Inferior parietal cortex (tissue), 1 donor: Measurements from ENCODE around the gene BRINP2.

Source experiments
- DNase-seq: peaks from one replicate; pipeline ENCODE4 v3.0.0-alpha.2; 2016; ENCODE audit errors: extremely low spot score

BRINP2 gene

GRCh38 chr1:177170756-177171535, at the start of gene BRINP2:
BRINP2 (plus strand) TSS chr1:177170958; CDS start chr1:177229877, 58,919 bp downstream.
- DNase-seq, result peak; percentile 84

GRCh38 chr1:177122461-177123251, 48.1 kb upstream of the BRINP2 start:
- DNase-seq, result no peak

- DNase-seq, result no peak
Measured at GRCh38 chr1:177124577-177125278, 46.0 kb upstream of the BRINP2 start.

GRCh38 chr1:177126267-177126666, 44.5 kb upstream of the BRINP2 start:
- no peak for DNase-seq

- DNase-seq, result no peak
Measured at GRCh38 chr1:177128665-177129281, 42.0 kb upstream of the BRINP2 start.

- DNase-seq, result no peak
Measured at GRCh38 chr1:177130451-177130945, 40.3 kb upstream of the BRINP2 start.

- DNase-seq, result no peak
Measured at GRCh38 chr1:177131723-177132122, 39.0 kb upstream of the BRINP2 start.

- DNase-seq, result no peak
Measured at GRCh38 chr1:177132141-177132540, 38.6 kb upstream of the BRINP2 start.

- no peak for DNase-seq
Measured at GRCh38 chr1:177133977-177134538, 36.7 kb upstream of the BRINP2 start.

GRCh38 chr1:177135250-177135649, 35.5 kb upstream of the BRINP2 start:
- no peak for DNase-seq

GRCh38 chr1:177137814-177138213, 32.9 kb upstream of the BRINP2 start:
- DNase-seq, result no peak

GRCh38 chr1:177138347-177138746, 32.4 kb upstream of the BRINP2 start:
- no peak for DNase-seq

- no peak for DNase-seq
Measured at GRCh38 chr1:177142010-177142409, 28.7 kb upstream of the BRINP2 start.

GRCh38 chr1:177142791-177143271, 27.9 kb upstream of the BRINP2 start:
- DNase-seq, result no peak

GRCh38 chr1:177145106-177146070, 25.4 kb upstream of the BRINP2 start:
- no peak for DNase-seq

- no peak for DNase-seq
Measured at GRCh38 chr1:177146499-177146898, 24.3 kb upstream of the BRINP2 start.

GRCh38 chr1:177162243-177162642, 8.5 kb upstream of the BRINP2 start:
- no peak for DNase-seq

GRCh38 chr1:177163844-177164379, 6.8 kb upstream of the BRINP2 start:
- peak; percentile 16 for DNase-seq

- DNase-seq, result peak; percentile 49
Measured at GRCh38 chr1:177164380-177165068, 6.2 kb upstream of the BRINP2 start, which contains the start of gene ASTN1. ASTN1 (minus strand) TSS chr1:177164712; CDS start chr1:177164676, 36 bp downstream.
